ENCODE measurements around the gene DYNC1H1.
"Not testable (repeated sequence)": the region's sequence is repeated elsewhere in the genome, so short reads cannot be mapped to it uniquely, and the experiment has no call there.

GRCh38 chr14:102084522-102084921, 120.1 kb downstream of the DYNC1H1 start:
- TF ChIP-seq CTCF (optimal IDR thresholded peaks at IDR 0.05 in 1 of 3, IDR thresholded peaks at IDR 0.05 in 1 of 3, conservative IDR thresholded peaks at IDR 0.05 in 1 of 3; ENCODE audit: extremely low read depth in 1 of 3, insufficient read depth in 2 of 3, low read length in 3 of 3); EZH2 (IDR thresholded peaks at IDR 0.05; ENCODE audit: low read length): not testable (repeated sequence)
